Panc1 (cell line): ENCODE results near the gene USH1G. TPM values are rescaled to one million over a fixed set of nuclear protein-coding genes. Genes with fewer than 3 reads are reported as not detected.

Experiments
- ATAC-seq: fragments of 200-7000 bp; cut with Tn5 transposase; 2 replicates; pipeline ENCODE4 v1.9.1; 2020; ENCODE audit warnings: mild to moderate bottlenecking, moderate library complexity
- BruUV-seq: library from RNA; stranded (reverse); fragments of 400-500 nt; replicated peaks from 2 replicates; lab custom pipeline; 2021; lab: Mats Ljungman, UMichigan
- CTCF ChIA-PET: fragments of 300-600 bp; sonication (Branson Sonifier 250); formaldehyde crosslinking; loops from one replicate; lab custom pipeline; 2022; ENCODE audit warnings: antibody characterized with exemption; lab: Charles Lee
- POLR2A ChIA-PET: fragments of 300-600 bp; sonication (Branson Sonifier 250); formaldehyde crosslinking; loops from one replicate; lab custom pipeline; 2022; ENCODE audit warnings: antibody characterized with exemption; lab: Charles Lee
- DNase-seq: peaks from one replicate; pipeline ENCODE4 v3.0.0-alpha.2; 2010; ENCODE audit warnings: low read depth, low spot score
- H3K27ac ChIP-seq: 2 replicates; pipeline ENCODE4 v1.5.1; 2011; ENCODE audit warnings: mild to moderate bottlenecking, low read length, inconsistent platforms
- H3K27me3 ChIP-seq: fragments of 200-500 bp; sonication (Bioruptor generic); 2 replicates; pipeline ENCODE4 v1.6.0; 2014; ENCODE audit warnings: low read length, inconsistent platforms; ENCODE audit not compliant: control insufficient read depth, insufficient read depth
- H3K36me3 ChIP-seq: fragments of 200-500 bp; sonication (Bioruptor generic); 2 replicates; pipeline ENCODE4 v1.5.1; 2014; ENCODE audit warnings: inconsistent platforms, mild to moderate bottlenecking, low read length, moderate library complexity; ENCODE audit not compliant: control insufficient read depth, insufficient read depth
- H3K4me1 ChIP-seq: 2 replicates; pipeline ENCODE4 v1.5.1; 2011; ENCODE audit warnings: inconsistent platforms, mild to moderate bottlenecking, low read length, moderate library complexity; ENCODE audit not compliant: control insufficient read depth, insufficient read depth
- H3K4me3 ChIP-seq, 2 experiments: 2 replicates each; pipeline ENCODE4 v1.5.1; 2011 to 2012; ENCODE audit warnings: low read depth in 2 of 2, low read length in 2 of 2, mild to moderate bottlenecking in 2 of 2, inconsistent platforms in 1 of 2, moderate library complexity in 1 of 2
- H3K9me3 ChIP-seq: fragments of 200-500 bp; sonication (Bioruptor generic); 2 replicates; pipeline ENCODE4 v1.5.1; 2014; ENCODE audit warnings: low read depth, mild to moderate bottlenecking, inconsistent platforms, low read length, moderate library complexity; ENCODE audit not compliant: control insufficient read depth, insufficient read depth
- CTCF ChIP-seq: fragments of 450-650 bp; IDR thresholded peaks from 2 replicates; pipeline ENCODE4 v1.5.1; 2017; ENCODE audit warnings: mild to moderate bottlenecking
- POLR2AphosphoS5 ChIP-seq: IDR thresholded peaks from 2 replicates; pipeline ENCODE4 v1.6.1; 2012; ENCODE audit warnings: mild to moderate bottlenecking, low read depth, low read length, moderate library complexity
- REST ChIP-seq, 2 experiments: IDR thresholded peaks; 2 replicates each; pipeline ENCODE4 v1.6.1; 2011 to 2012; ENCODE audit warnings: low read depth in 2 of 2, control low read depth in 1 of 2, low read length in 1 of 2, mild to moderate bottlenecking in 1 of 2, moderate library complexity in 1 of 2; ENCODE audit not compliant: insufficient read depth in 1 of 2
- SIN3A ChIP-seq: IDR thresholded peaks from 2 replicates; pipeline ENCODE4 v1.6.1; 2012; ENCODE audit warnings: low read depth, mild to moderate bottlenecking, low read length, moderate library complexity, borderline replicate concordance; ENCODE audit not compliant: insufficient read depth
- TCF7L2 ChIP-seq: IDR thresholded peaks from 2 replicates; pipeline ENCODE4 v1.6.1; 2011; ENCODE audit warnings: mild to moderate bottlenecking, low read depth, low read length, inconsistent platforms
- in situ Hi-C: cut with HindIII; loops from 2 replicates; pipeline ENCODE4 v1.10.0; 2016; ENCODE audit warnings: low sequenced_read_pairs, low pct_unique_long_range_greater_than_20kb
- intact Hi-C: fragments of 100-400 bp; cut with micrococcal nuclease; formaldehyde crosslinking; loops from one replicate; pipeline ENCODE4 v1.10.0; 2022; ENCODE audit not compliant: unreplicated experiment
- total RNA-seq: library from RNA; stranded (reverse); gene quantifications from one replicate; pipeline ENCODE4 v1.2.1, GENCODE V29; 2021; ENCODE audit not compliant: unreplicated experiment

Gene USH1G
- total RNA-seq, 1 experiment from 2014 or later = not detected

GRCh38 chr17:74964988-74965622 lies 42.0 kb upstream of the USH1G start:
- ChIA-PET POLR2A (interaction anchor here (0.7 kb wide), 1 partner anchor 17 kb away, joined by 3 read pairs; no protein-coding TSS in a partner anchor), CTCF (no interaction called here)
- TF ChIP-seq CTCF (no peak), TCF7L2 (no peak), SIN3A (no peak), REST (IDR thresholded peaks at IDR 0.05; ENCODE audit: insufficient read depth in 1 of 2, low read depth in 2 of 2, low read length in 1 of 2) (no peak), POLR2AphosphoS5 (no peak)
- ATAC-seq (no peak), DNase-seq (no peak)
- no peak overlapping the region for H3K27ac ChIP-seq
- no peak overlapping the region for H3K4me3 ChIP-seq
- in situ Hi-C loops (no loop called here), intact Hi-C loops (loop anchor here (5.0 kb wide), 1 partner anchor 42 kb away; no protein-coding TSS in a partner anchor)
- H3K9me3 ChIP-seq = no peaks in the 10 kb centered on the region
- no peaks in the 10 kb centered on the region for H3K27me3 ChIP-seq
- BruUV-seq = no TSS peak
- no peaks in the 10 kb centered on the region for H3K36me3 ChIP-seq
- H3K4me1 ChIP-seq = peaks cover 3% of the 10 kb centered on the region; the same call in 1 of the 2 replicates

- H3K4me3 ChIP-seq = no peak overlapping the region
- no peaks in the 10 kb centered on the region for H3K9me3 ChIP-seq
- no TSS peak for BruUV-seq
- intact Hi-C loops = loop anchor here (5.0 kb wide), 1 partner anchor 43 kb away; no protein-coding TSS in a partner anchor
- DNase-seq (no peak), ATAC-seq (no peak)
- H3K4me1 ChIP-seq = peaks cover 3% of the 10 kb centered on the region; the same call in 1 of the 2 replicates
- H3K27ac ChIP-seq = no peak overlapping the region
- in situ Hi-C loops = no loop called here
- ChIA-PET CTCF (interaction anchor here (0.5 to 1.6 kb wide), 8 partner anchors 8 to 238 kb away, joined by 3 to 16 read pairs (median 4); partner anchors contain the start of genes FDXR and HID1), POLR2A (interaction anchor here (1.4 kb wide), 1 partner anchor 30 kb away, joined by 11 read pairs; no protein-coding TSS in a partner anchor)
- H3K27me3 ChIP-seq = no peaks in the 10 kb centered on the region
- TF ChIP-seq SIN3A (no peak), POLR2AphosphoS5 (no peak), REST (IDR thresholded peaks at IDR 0.05; ENCODE audit: insufficient read depth in 1 of 2, low read depth in 2 of 2, low read length in 1 of 2) (no peak), CTCF (no peak), TCF7L2 (no peak)
- H3K36me3 ChIP-seq = no peaks in the 10 kb centered on the region
Measured at GRCh38 chr17:74964246-74964761, 41.2 kb upstream of the USH1G start.
